ENCODE data around the gene ERMN.

- TF ChIP-seq CTCF (IDR thresholded peaks at IDR 0.05; ENCODE audit: low read length) (no peak), EZH2 (IDR thresholded peaks at IDR 0.05; ENCODE audit: borderline replicate concordance, low read length) (no peak)
These were observed 42.2 kb downstream of the ERMN start for GRCh38 chr2:157283468-157283867.

All from OCI-LY1 (cell line).